SU-DHL-6 (cell line): ENCODE data around the gene EOLA2.

Source experiments
- H2AFZ ChIP-seq: fragments of 200-600 bp; sonication (generic); 2 replicates; pipeline ENCODE4 v1.6.1; 2014; ENCODE audit warnings: low read depth, mild to moderate bottlenecking, moderate library complexity, mixed read lengths, antibody characterized with exemption, low read length; ENCODE audit not compliant: severe bottlenecking
- H3F3A ChIP-seq: fragments of 200-600 bp; shearing (Covaris generic); 2 replicates; pipeline ENCODE4 v1.6.0; 2016; ENCODE audit warnings: antibody characterized with exemption, mild to moderate bottlenecking; ENCODE audit not compliant: insufficient read depth
- H3K27ac ChIP-seq: fragments of 200-600 bp; sonication (generic); 2 replicates; pipeline ENCODE4 v1.5.1; 2016; ENCODE audit warnings: low read depth, mild to moderate bottlenecking, low read length, moderate library complexity, mixed read lengths
- H3K27me3 ChIP-seq: fragments of 200-600 bp; sonication (generic), shearing (Covaris generic); 2 replicates; pipeline ENCODE4 v1.6.0; 2014; ENCODE audit warnings: mild to moderate bottlenecking, low read length
- H3K36me3 ChIP-seq: fragments of 200-600 bp; sonication (generic); 2 replicates; pipeline ENCODE4 v1.6.1; 2014; ENCODE audit warnings: mild to moderate bottlenecking, low read length, mixed read lengths
- H3K4me2 ChIP-seq: fragments of 300-600, 200-600 bp; shearing (Covaris generic), sonication (generic); 2 replicates; pipeline ENCODE4 v1.6.0; 2014; ENCODE audit warnings: low read length, low read depth, mild to moderate bottlenecking; ENCODE audit not compliant: poor library complexity, severe bottlenecking
- H3K4me3 ChIP-seq: fragments of 200-600 bp; sonication (generic); 2 replicates; pipeline ENCODE4 v1.5.1; 2014; ENCODE audit warnings: antibody characterized with exemption, low read length, mild to moderate bottlenecking, mixed read lengths; ENCODE audit not compliant: insufficient read depth, poor library complexity, severe bottlenecking
- H3K79me2 ChIP-seq: fragments of 200-600 bp; sonication (generic); 2 replicates; pipeline ENCODE4 v1.6.1; 2014; ENCODE audit warnings: mild to moderate bottlenecking, low read length, moderate library complexity; ENCODE audit not compliant: insufficient read depth
- H3K9ac ChIP-seq: fragments of 200-600 bp; sonication (generic); 2 replicates; pipeline ENCODE4 v1.7.0; 2014; ENCODE audit warnings: mild to moderate bottlenecking, low read length
- H3K9me2 ChIP-seq: fragments of 200-600 bp; sonication (generic); replicated peaks from 2 replicates; pipeline ENCODE4 v1.6.1; 2014; ENCODE audit warnings: low read length; ENCODE audit not compliant: insufficient read depth
- H3K9me3 ChIP-seq: fragments of 200-600 bp; sonication (generic); 2 replicates; pipeline ENCODE4 v1.6.1; 2014; ENCODE audit warnings: low read length, mixed read lengths; ENCODE audit not compliant: insufficient read depth
- H4K20me1 ChIP-seq: fragments of 200-600 bp; sonication (generic); 2 replicates; pipeline ENCODE4 v1.6.1; 2014; ENCODE audit warnings: low read depth, mild to moderate bottlenecking, antibody characterized with exemption, low read length, moderate library complexity, mixed read lengths
- EZH2phosphoT487 ChIP-seq: fragments of 200-600 bp; sonication (generic), shearing (Covaris generic); conservative IDR thresholded peaks from 2 replicates; pipeline ENCODE4 v1.6.1; 2018; ENCODE audit warnings: mild to moderate bottlenecking, antibody characterized with exemption, low read length, moderate library complexity, mixed read lengths
- TF ChIP-seq, protein P1 (sequence below): fragments of 200-600 bp; sonication (generic); IDR thresholded peaks from one replicate; pipeline ENCODE4 v1.5.1; 2017; ENCODE audit warnings: antibody characterized with exemption, mild to moderate bottlenecking, low read length, moderate library complexity; ENCODE audit not compliant: insufficient read depth, poor library complexity, severe bottlenecking

EOLA2 gene

DNA sequence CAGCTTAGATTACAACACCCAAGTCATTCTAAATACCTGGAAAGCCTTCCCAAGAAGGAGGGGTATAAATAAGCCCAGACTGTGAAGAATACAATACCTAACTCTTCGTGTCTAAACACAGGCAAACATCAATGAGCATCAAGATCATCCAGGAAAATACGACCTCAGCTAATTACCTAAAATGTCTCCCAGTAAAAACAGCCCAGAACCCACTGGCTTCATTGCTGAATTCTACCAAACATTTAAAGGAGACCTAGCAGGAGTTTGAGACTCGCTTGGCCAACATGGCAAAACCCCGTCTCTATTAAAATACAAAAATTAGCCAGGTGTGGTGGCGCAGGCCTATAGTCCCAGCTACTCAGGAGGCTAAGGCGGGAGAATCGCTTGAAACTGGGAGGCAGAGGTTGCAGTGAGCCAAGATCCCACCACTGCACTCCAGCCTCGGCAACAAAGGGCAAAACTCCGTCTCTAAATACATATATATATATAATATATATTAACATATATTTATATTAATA lies 28.1 kb downstream of the EOLA2 start:
- no peak overlapping the region for H3K4me3 ChIP-seq

DNA sequence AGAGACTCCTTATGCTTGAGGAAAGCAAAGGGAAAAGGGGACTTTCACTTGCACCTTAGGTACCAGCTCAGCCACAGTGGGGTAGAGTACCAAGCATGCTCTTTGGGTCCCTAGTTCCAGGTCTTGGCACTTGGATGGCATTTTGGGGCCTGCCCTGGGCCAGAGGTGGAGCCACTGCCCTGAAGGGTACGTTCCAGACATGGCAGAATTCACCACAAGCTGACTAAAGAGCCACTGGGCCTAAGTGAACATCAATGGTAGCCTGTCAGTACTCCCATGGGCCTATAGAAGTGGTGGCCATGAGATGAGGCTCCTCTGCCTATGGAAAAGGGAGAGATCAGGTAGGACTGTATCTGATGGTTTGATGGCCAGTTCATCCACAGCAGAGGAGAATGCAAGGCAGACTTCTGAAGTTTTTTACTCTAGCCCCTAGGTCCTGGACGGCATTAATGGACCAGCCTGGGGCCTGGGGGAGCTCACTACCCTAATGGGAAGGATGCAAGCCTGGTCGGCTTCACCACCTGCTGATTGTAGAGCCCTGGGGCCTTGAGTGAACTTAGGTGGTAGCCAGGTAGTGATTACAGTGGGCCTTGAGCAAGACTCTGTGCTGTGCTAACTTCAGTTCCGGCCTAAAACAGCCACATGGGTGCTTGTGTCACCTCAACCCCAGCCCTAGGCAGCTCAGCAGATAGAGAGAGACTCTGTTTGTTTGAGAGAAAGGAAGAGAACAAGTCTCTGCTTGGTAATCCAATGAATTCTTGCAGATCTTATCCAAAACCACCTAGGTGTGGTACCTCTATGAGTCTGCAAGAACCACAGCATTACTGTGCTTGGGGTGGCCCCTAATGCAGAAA lies 28.7 kb downstream of the EOLA2 start:
- no peaks in the 10 kb centered on the region for H3K9me3 ChIP-seq
- H3K36me3 ChIP-seq = no peaks in the 10 kb centered on the region
- H3K4me2 ChIP-seq = no peak overlapping the region
- no peaks in the 10 kb centered on the region for H4K20me1 ChIP-seq
- no peak overlapping the region for H3K9ac ChIP-seq
- no peaks in the 10 kb centered on the region for H3F3A ChIP-seq
- H3K27ac ChIP-seq = no peak overlapping the region
- no peak for TF ChIP-seq EZH2phosphoT487
- TF ChIP-seq, protein P1, sequence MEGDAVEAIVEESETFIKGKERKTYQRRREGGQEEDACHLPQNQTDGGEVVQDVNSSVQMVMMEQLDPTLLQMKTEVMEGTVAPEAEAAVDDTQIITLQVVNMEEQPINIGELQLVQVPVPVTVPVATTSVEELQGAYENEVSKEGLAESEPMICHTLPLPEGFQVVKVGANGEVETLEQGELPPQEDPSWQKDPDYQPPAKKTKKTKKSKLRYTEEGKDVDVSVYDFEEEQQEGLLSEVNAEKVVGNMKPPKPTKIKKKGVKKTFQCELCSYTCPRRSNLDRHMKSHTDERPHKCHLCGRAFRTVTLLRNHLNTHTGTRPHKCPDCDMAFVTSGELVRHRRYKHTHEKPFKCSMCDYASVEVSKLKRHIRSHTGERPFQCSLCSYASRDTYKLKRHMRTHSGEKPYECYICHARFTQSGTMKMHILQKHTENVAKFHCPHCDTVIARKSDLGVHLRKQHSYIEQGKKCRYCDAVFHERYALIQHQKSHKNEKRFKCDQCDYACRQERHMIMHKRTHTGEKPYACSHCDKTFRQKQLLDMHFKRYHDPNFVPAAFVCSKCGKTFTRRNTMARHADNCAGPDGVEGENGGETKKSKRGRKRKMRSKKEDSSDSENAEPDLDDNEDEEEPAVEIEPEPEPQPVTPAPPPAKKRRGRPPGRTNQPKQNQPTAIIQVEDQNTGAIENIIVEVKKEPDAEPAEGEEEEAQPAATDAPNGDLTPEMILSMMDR = no peak
- H3K79me2 ChIP-seq = no peaks in the 10 kb centered on the region
- no peak overlapping the region for H2AFZ ChIP-seq
- no peaks in the 10 kb centered on the region for H3K9me2 ChIP-seq
- no peak overlapping the region for H3K4me3 ChIP-seq
- no peaks in the 10 kb centered on the region for H3K27me3 ChIP-seq

More for the DNA sequence above, 28.1 kb downstream of the EOLA2 start:
- Histone ChIP-seq H3F3A (no peaks in the 10 kb centered on the region), H3K9me3 (no peaks in the 10 kb centered on the region), H3K9ac (no peak overlapping the region), H3K36me3 (no peaks in the 10 kb centered on the region), H2AFZ (no peak overlapping the region), H3K27me3 (no peaks in the 10 kb centered on the region), H3K79me2 (no peaks in the 10 kb centered on the region), H3K9me2 (no peaks in the 10 kb centered on the region), H3K27ac (no peak overlapping the region), H3K4me2 (no peak overlapping the region), H4K20me1 (no peaks in the 10 kb centered on the region)
- TF ChIP-seq, protein P1 = no peak
- TF ChIP-seq EZH2phosphoT487 = no peak

DNA sequence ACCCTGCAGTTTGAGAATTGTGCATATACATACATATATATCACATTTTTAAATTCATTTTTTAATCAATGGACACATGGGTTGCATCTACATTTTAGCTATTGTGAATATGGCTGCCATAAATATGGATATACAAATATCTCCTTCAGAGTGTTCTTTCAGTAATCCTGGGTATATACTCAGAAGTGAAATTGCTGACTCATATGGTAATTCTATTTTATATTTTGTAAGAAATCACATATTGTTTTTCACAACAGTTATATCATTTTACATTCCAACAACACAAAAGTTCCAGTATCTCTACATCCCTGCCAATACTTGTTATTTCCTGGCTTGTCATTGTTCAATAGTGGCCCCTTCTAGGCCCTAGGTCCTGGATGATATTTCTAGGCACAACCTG lies 29.6 kb downstream of the EOLA2 start:
- H3K4me2 ChIP-seq = no peak overlapping the region
- H3K27ac ChIP-seq = no peak overlapping the region
- H2AFZ ChIP-seq = no peak overlapping the region
- H4K20me1 ChIP-seq = no peaks in the 10 kb centered on the region
- no peak overlapping the region for H3K9ac ChIP-seq
- H3K9me2 ChIP-seq = no peaks in the 10 kb centered on the region
- H3K4me3 ChIP-seq = no peak overlapping the region
- H3K36me3 ChIP-seq = no peaks in the 10 kb centered on the region
- no peaks in the 10 kb centered on the region for H3K27me3 ChIP-seq
- no peak for TF ChIP-seq EZH2phosphoT487
- TF ChIP-seq, protein P1 = no peak
- no peaks in the 10 kb centered on the region for H3K79me2 ChIP-seq
- no peaks in the 10 kb centered on the region for H3F3A ChIP-seq
- H3K9me3 ChIP-seq = no peaks in the 10 kb centered on the region
